Measurements from ENCODE around the gene ARHGEF28.

The ARHGEF28 gene

DNA sequence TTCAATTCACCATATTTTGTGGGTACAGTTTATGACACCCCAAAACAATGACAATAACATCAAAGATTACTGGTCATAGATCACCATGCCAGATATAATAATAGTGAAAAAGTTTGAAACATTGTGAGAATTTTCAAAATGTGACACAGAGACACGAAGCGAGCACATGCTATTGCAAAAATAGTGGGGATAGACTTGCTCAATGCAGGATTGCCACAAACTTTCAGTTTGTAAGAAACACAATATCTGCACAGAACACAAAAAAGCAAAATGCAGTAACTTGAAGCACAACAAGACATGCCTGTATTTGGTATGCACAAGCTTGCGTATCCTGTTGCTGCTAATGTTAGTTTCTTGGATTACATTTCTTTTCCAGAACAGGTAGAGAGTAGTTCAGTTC, 35.8 kb downstream of the ARHGEF28 start:
- no peak for TF ChIP-seq GABPA (IDR thresholded peaks at IDR 0.05; ENCODE audit: low read depth)
- DNase-seq (ENCODE audit: low read depth in 1 of 2, low spot score in 1 of 2), result peak in 1 of 2 experiments; percentile 8
- Histone ChIP-seq H3K27ac (replicated peaks) (no peak overlapping the region), H3K27me3 (ENCODE audit: insufficient read depth, poor library complexity, severe bottlenecking) (no peaks in the 10 kb centered on the region), H3K4me3 (replicated peaks; ENCODE audit: insufficient read depth, low read length) (no peak overlapping the region)

DNA sequence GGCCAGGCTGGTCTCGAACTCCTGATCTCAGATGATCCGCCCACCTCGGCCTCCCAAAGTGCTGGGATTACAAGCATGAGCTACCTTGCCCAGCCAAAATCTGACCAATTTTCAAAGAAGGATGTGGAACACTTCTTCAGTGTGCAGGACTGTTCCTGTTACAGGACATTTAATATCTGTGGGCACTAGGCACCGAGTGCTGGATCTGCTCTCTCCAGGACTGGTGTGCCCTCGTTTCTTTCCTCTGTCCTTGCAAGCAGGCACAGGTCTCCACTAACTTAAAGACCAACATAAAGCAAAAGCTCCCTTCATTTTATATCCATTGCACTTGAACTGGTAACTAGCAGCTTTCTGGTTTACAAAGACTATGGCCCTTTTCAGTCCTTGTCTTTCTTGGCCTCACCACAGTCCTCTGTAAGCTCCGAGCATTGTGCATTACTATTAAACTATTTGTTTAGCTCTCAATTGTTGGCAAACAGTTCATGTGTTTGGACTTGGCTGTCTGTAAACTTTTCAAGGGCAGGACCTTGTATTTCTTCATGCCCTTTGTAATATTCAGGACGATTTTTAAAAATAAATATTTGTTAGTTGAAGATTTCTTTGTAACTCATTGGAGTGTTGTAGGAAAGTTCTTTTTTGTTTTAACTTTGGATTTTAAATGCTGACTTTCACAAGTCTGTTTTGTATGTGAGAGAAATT, 37.3 kb downstream of the ARHGEF28 start:
- no peak for DNase-seq (ENCODE audit: low read depth in 1 of 2, low spot score in 1 of 2)
- H3K27me3 ChIP-seq (ENCODE audit: insufficient read depth, poor library complexity, severe bottlenecking), result no peaks in the 10 kb centered on the region
- no peak for TF ChIP-seq POLR2AphosphoS5 (IDR thresholded peaks at IDR 0.05; ENCODE audit: low read depth)
- no peak for TF ChIP-seq REST (IDR thresholded peaks at IDR 0.05; ENCODE audit: insufficient replicate concordance, low read depth)
- TF ChIP-seq CTCF (IDR thresholded peaks at IDR 0.05; ENCODE audit: insufficient read depth, low read length), result no peak
- no peak for TF ChIP-seq GABPA (IDR thresholded peaks at IDR 0.05; ENCODE audit: low read depth)
- no peak for TF ChIP-seq SPI1 (IDR thresholded peaks at IDR 0.05; ENCODE audit: borderline replicate concordance, low read depth)
- no peak overlapping the region for H3K27ac ChIP-seq (replicated peaks)
- no peak overlapping the region for H3K4me3 ChIP-seq (replicated peaks; ENCODE audit: insufficient read depth, low read length)

DNA sequence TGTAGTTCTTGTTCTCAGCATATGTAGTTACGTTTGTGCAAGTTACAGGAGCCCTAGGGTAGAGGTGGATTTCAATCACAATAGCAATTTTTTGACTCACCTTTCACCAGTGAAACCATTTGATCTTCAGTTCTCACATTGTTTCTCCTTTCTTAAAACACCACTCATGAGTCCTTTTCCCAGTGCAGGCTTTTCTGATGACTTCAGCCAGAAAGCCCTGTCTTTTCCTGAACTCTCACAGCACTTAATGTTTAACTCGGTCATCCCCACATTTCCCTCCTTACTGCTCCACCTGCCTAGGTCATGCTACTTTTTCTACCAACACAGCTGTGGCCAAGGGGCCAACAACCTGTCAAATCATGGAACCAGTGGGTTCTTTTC, 37.9 kb downstream of the ARHGEF28 start:
- Histone ChIP-seq H3K4me3 (replicated peaks; ENCODE audit: insufficient read depth, low read length) (no peak overlapping the region), H3K27ac (replicated peaks) (no peak overlapping the region), H3K27me3 (ENCODE audit: insufficient read depth, poor library complexity, severe bottlenecking) (no peaks in the 10 kb centered on the region)
- DNase-seq (ENCODE audit: low read depth in 1 of 2, low spot score in 1 of 2), result no peak
- TF ChIP-seq REST (IDR thresholded peaks at IDR 0.05; ENCODE audit: insufficient replicate concordance, low read depth) (no peak), GABPA (IDR thresholded peaks at IDR 0.05; ENCODE audit: low read depth) (no peak), POLR2AphosphoS5 (IDR thresholded peaks at IDR 0.05; ENCODE audit: low read depth) (no peak), CTCF (IDR thresholded peaks at IDR 0.05; ENCODE audit: insufficient read depth, low read length) (no peak), SPI1 (IDR thresholded peaks at IDR 0.05; ENCODE audit: borderline replicate concordance, low read depth) (no peak)

DNA sequence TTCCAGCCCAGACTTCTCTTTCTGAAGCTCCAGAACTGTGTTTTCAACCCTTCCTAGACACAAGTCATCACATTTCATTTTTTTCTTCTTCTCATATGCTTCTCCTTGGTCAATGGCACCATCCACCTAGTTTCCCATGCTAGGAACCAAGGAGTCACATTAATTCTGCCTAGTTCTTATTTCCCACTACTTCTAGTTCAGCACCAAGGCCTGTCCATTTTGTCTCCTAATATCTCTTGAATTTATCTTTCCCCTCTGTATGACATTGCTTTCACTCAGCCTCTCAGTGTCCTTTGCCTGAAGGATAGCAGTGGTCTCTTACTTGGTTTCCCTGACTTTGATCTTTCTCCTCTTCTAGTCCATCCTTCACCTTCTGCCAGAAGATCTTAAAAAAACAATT, 38.8 kb downstream of the ARHGEF28 start:
- Histone ChIP-seq H3K27ac (replicated peaks) (no peak overlapping the region), H3K27me3 (ENCODE audit: insufficient read depth, poor library complexity, severe bottlenecking) (no peaks in the 10 kb centered on the region), H3K4me3 (replicated peaks; ENCODE audit: insufficient read depth, low read length) (no peak overlapping the region)
- no peak for DNase-seq (ENCODE audit: low read depth in 1 of 2, low spot score in 1 of 2)
- TF ChIP-seq REST (IDR thresholded peaks at IDR 0.05; ENCODE audit: insufficient replicate concordance, low read depth) (no peak), SPI1 (IDR thresholded peaks at IDR 0.05; ENCODE audit: borderline replicate concordance, low read depth) (no peak), CTCF (IDR thresholded peaks at IDR 0.05; ENCODE audit: insufficient read depth, low read length) (no peak), GABPA (IDR thresholded peaks at IDR 0.05; ENCODE audit: low read depth) (no peak), POLR2AphosphoS5 (IDR thresholded peaks at IDR 0.05; ENCODE audit: low read depth) (no peak)

Data from HL-60 (cell line).